ENCODE results near the gene PTPRU.
"Not testable (repeated sequence)": the region's sequence is repeated elsewhere in the genome, so short reads cannot be mapped to it uniquely, and the experiment has no call there.

PTPRU gene

DNA sequence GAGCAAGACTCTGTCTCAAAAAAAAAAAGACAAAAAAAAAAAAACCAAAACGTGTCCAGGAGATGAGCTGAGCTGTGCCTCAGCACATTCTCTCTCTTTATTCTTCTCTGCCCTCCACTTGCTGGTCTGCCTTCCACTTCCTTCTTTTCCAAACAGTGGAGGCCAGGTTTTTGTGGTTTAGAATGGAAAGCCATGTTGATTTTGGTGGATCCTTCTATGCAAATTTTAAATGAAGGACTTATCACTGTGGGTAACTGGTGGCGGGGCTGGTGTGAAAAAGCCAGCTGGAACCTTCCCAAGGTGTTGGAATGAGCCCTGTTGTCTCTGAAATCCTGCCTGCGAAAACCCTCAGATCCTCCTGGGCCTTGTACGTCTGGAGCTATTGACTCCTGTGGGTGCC lies 61.9 kb downstream of the PTPRU start:
- H3K27ac ChIP-seq, result no peak overlapping the region
- no peak for TF ChIP-seq ZFX (IDR thresholded peaks at IDR 0.05; ENCODE audit: borderline replicate concordance)
- TF ChIP-seq, protein P1, sequence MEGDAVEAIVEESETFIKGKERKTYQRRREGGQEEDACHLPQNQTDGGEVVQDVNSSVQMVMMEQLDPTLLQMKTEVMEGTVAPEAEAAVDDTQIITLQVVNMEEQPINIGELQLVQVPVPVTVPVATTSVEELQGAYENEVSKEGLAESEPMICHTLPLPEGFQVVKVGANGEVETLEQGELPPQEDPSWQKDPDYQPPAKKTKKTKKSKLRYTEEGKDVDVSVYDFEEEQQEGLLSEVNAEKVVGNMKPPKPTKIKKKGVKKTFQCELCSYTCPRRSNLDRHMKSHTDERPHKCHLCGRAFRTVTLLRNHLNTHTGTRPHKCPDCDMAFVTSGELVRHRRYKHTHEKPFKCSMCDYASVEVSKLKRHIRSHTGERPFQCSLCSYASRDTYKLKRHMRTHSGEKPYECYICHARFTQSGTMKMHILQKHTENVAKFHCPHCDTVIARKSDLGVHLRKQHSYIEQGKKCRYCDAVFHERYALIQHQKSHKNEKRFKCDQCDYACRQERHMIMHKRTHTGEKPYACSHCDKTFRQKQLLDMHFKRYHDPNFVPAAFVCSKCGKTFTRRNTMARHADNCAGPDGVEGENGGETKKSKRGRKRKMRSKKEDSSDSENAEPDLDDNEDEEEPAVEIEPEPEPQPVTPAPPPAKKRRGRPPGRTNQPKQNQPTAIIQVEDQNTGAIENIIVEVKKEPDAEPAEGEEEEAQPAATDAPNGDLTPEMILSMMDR (IDR thresholded peaks at IDR 0.05), result no peak

DNA sequence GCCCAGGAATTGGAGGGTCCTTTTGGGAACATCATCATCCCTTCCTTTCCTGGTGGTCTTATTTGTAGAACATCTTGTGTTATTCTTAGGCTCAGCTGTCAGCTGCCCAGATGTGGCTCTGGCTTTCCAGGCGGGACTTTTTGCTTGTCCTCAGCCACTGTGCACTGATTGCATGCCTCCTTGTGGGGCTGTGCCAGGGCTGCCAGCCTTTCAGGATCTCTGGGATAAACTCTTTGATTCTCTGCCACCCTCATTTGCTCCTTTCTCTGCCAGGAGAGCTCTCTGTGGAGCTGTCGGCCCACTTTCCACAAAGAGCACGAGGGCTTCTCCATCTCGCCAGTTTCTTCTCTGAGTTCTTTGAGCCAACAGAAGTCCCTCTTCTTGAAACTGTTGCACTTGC lies 63.1 kb downstream of the PTPRU start:
- TF ChIP-seq ZFX (IDR thresholded peaks at IDR 0.05; ENCODE audit: borderline replicate concordance), result no peak
- TF ChIP-seq, protein P1 (IDR thresholded peaks at IDR 0.05), result no peak
- H3K27ac ChIP-seq, result no peak overlapping the region

DNA sequence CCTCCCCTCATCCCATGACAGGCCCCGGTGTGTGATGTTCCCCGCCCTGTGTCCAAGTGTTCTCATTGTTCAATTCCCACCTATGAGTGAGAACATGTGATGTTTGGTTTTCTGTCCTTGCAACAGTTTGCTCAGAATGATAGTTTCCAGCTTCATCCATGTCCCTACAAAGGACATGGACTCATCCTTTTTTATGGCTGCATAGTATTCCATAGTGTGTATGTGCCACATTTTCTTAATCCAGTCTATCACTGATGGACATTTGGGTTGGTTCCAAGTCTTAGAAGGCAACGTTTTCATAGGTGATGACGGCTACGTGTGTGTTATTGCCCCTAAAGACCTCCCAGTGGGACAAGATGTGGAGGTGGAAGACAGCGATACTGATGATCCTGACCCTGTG lies 65.4 kb downstream of the PTPRU start:
- not testable (repeated sequence) for H3K27ac ChIP-seq

DNA sequence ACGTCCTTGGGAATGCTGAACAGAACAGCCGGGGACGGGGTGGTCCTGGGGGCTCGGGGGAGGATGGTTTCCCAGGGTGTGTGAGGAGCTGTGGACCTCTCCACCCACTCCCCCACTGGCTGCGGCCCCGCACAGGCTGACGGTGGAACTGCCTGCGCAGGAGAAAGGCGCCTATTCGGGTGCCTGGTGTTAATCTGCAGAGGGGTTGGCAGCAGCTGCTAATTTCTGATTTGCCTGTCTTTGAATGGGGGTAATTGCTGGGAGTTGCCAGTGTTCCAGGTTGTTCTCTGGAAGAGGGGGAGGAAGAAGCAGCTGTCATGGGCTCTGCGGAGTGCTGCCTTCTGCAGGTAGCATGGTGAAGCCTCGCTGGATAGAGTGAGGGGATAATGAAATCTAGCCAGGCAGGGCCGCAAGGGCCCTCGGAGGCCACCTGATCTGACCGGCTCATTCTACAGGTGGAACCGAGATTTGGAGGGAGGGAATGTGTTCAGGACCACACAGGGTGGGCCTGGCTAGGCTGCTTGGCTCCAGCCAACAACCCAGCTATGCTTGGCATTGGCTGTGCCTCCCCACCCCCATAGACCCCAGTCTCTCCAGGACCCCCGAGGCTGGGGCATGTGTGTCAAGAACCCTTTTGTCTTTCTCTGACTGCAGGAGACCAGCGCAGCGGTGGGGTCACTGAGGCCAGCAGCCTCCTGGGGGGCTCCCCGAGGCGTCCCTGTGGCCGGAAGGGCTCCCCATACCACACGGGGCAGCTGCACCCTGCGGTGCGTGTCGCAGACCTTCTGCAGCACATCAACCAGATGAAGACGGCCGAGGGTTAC lies 67.1 kb downstream of the PTPRU start:
- no peak overlapping the region for H3K27ac ChIP-seq
- no peak for TF ChIP-seq ZFX (IDR thresholded peaks at IDR 0.05; ENCODE audit: borderline replicate concordance)
- TF ChIP-seq, protein P1 (IDR thresholded peaks at IDR 0.05), result no peak

DNA sequence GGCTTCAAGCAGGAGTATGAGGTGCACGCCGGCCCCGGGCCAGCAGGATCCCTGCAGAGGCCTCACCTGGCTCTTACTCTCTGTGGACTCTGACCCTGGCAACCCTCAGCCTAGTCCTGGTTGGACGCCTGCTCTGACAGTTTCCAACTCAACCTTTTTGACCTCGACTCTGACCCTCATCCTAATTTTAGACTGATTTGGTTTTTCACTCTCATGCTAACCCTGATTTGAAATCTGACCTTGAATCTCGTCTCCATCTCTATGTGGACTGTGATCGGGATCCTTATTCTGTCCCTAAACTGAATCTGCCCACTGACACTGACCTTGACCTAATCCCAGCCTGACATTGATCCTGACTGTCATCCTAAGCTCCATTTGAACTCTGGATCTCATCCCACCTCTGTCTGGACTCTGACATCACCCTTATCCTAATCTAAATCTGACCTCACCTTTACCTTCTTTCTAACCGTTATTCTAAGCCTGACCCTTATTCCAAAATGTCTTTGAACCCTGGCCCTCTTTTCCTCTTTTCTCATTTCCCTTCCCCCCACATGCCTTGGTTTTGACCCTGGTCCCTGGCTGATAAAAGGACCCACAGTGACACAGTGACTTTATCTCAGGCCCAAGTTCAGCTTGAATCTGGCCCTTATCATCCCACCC lies 67.8 kb downstream of the PTPRU start:
- no peak overlapping the region for H3K27ac ChIP-seq
- TF ChIP-seq, protein P1 (IDR thresholded peaks at IDR 0.05), result no peak
- TF ChIP-seq ZFX (IDR thresholded peaks at IDR 0.05; ENCODE audit: borderline replicate concordance), result no peak

DNA sequence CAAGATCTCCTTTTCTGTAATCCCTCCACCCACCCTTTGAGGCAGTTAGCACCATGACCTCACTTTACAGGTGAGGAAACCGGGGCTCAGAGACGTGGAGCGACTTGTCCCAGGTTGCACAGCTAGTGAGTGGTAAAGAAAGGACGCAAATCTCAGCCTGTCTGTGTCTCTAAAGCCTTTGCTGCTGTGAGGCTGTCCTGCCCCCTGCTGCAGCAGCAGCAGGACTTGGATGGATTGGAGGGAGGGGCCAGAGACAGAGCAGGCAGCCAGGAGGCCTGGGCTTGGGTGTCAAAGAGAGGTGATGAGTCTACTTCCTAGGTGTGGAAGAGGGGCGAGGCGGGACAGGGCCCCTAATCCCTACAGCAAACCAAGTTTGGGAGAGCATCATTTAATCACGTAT lies 69.6 kb downstream of the PTPRU start:
- TF ChIP-seq, protein P1 (IDR thresholded peaks at IDR 0.05), result no peak
- TF ChIP-seq ZFX (IDR thresholded peaks at IDR 0.05; ENCODE audit: borderline replicate concordance), result no peak
- H3K27ac ChIP-seq, result no peak overlapping the region

DNA sequence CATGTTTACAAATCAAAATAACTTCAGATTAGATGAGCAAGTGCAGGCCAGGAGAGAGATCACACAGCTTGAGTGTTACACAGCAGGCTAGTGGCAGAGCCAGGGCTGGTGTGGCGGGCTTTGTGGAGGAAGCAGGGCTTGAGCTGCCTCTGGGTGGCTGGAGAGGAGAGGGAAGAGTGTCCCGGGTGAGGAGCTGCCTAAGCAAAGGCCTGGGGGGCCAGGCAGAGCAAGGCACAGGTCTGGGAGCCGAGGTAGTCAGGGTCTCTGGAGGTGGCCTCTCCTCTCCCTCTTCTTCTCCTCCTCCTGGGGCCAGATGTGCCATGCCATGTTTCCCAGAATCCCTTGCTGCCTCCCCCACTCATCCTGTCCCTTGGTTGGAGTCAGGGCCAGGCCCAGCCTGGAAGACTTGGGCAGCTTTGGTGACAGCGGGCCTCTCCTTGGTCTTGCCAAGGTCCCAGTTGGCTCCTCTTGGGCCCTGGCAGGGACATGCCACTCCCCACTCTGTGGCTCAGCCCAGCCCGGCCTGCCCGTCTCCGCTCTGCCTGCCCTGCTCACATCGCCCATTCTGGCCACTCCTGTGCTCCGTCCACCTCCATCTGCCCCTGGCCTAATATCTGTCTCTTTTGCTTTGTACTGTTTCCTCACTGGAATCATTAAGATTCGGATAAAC lies 70.3 kb downstream of the PTPRU start:
- TF ChIP-seq ZFX (IDR thresholded peaks at IDR 0.05; ENCODE audit: borderline replicate concordance), result no peak
- TF ChIP-seq, protein P1 (IDR thresholded peaks at IDR 0.05), result no peak
- H3K27ac ChIP-seq, result no peak overlapping the region
